Mucosa of rectum (tissue), 2 donors: ENCODE data around the gene FOXO1.

Experiments used
- H3K27ac ChIP-seq, 2 donors: one replicate each; pipeline ENCODE4 v1.7.0; 2013; ENCODE audit warnings: inconsistent platforms in 2 of 2, low read depth in 2 of 2, low read length in 2 of 2
- H3K27me3 ChIP-seq, 2 donors: one replicate each; pipeline ENCODE4 v1.7.0; 2013; ENCODE audit warnings: low read length in 2 of 2; ENCODE audit not compliant: control insufficient read depth in 2 of 2, insufficient read depth in 2 of 2
- H3K36me3 ChIP-seq, 2 donors: one replicate each; pipeline ENCODE4 v1.7.0; 2013; ENCODE audit warnings: low read length in 2 of 2; ENCODE audit not compliant: control insufficient read depth in 2 of 2, insufficient read depth in 2 of 2
- H3K4me1 ChIP-seq, 2 donors: one replicate each; pipeline ENCODE4 v1.7.0; 2013; ENCODE audit warnings: low read length in 2 of 2, mild to moderate bottlenecking in 1 of 2; ENCODE audit not compliant: control insufficient read depth in 2 of 2, insufficient read depth in 2 of 2
- H3K4me3 ChIP-seq, 2 donors: one replicate each; pipeline ENCODE4 v1.7.0; 2013; ENCODE audit warnings: low read length in 2 of 2
- H3K9ac ChIP-seq, 2 donors: one replicate each; pipeline ENCODE4 v1.7.0; 2013; ENCODE audit warnings: low read length in 2 of 2, low read depth in 1 of 2, mild to moderate bottlenecking in 1 of 2
- H3K9me3 ChIP-seq, 2 donors: one replicate each; pipeline ENCODE4 v1.7.0; 2013; ENCODE audit warnings: low read length in 2 of 2; ENCODE audit not compliant: control insufficient read depth in 2 of 2
- donor health status: healthy.
- donor health status: Normal muscosa, but diverticular disease.

The FOXO1 gene

GRCh38 chr13:40519637-40520036 is 146.8 kb downstream of the FOXO1 start:
- no peak overlapping the region for H3K9ac ChIP-seq
- H3K4me3 ChIP-seq = no peak overlapping the region
- no peaks in the 10 kb centered on the region for H3K9me3 ChIP-seq
- H3K36me3 ChIP-seq = no peaks in the 10 kb centered on the region
- no peaks in the 10 kb centered on the region for H3K4me1 ChIP-seq
- no peak overlapping the region for H3K27ac ChIP-seq
- no peaks in the 10 kb centered on the region for H3K27me3 ChIP-seq

GRCh38 chr13:40518481-40518882 is 148.0 kb downstream of the FOXO1 start:
- no peak overlapping the region for H3K27ac ChIP-seq
- no peak overlapping the region for H3K4me3 ChIP-seq
- H3K36me3 ChIP-seq = no peaks in the 10 kb centered on the region
- no peaks in the 10 kb centered on the region for H3K4me1 ChIP-seq
- no peaks in the 10 kb centered on the region for H3K9me3 ChIP-seq
- no peaks in the 10 kb centered on the region for H3K27me3 ChIP-seq
- no peak overlapping the region for H3K9ac ChIP-seq

- H3K4me1 ChIP-seq = no peaks in the 10 kb centered on the region
- H3K27me3 ChIP-seq = no peaks in the 10 kb centered on the region
- H3K4me3 ChIP-seq = no peak overlapping the region
- no peaks in the 10 kb centered on the region for H3K36me3 ChIP-seq
- H3K27ac ChIP-seq = no peak overlapping the region
- no peaks in the 10 kb centered on the region for H3K9me3 ChIP-seq
- no peak overlapping the region for H3K9ac ChIP-seq
These were observed 148.7 kb downstream of the FOXO1 start for GRCh38 chr13:40517486-40518480.

GRCh38 chr13:40515702-40516101 is 150.7 kb downstream of the FOXO1 start:
- Histone ChIP-seq H3K4me3 (no peak overlapping the region), H3K9ac (no peak overlapping the region), H3K27me3 (no peaks in the 10 kb centered on the region), H3K4me1 (no peaks in the 10 kb centered on the region), H3K27ac (no peak overlapping the region), H3K9me3 (no peaks in the 10 kb centered on the region), H3K36me3 (no peaks in the 10 kb centered on the region)

- Histone ChIP-seq H3K9me3 (no peaks in the 10 kb centered on the region), H3K4me3 (no peak overlapping the region), H3K27me3 (no peaks in the 10 kb centered on the region), H3K4me1 (no peaks in the 10 kb centered on the region), H3K27ac (no peak overlapping the region), H3K9ac (no peak overlapping the region), H3K36me3 (no peaks in the 10 kb centered on the region)
These were observed 151.6 kb downstream of the FOXO1 start for GRCh38 chr13:40514802-40515201.

- Histone ChIP-seq H3K9ac (no peak overlapping the region), H3K9me3 (no peaks in the 10 kb centered on the region), H3K27me3 (no peaks in the 10 kb centered on the region), H3K4me3 (no peak overlapping the region), H3K4me1 (no peaks in the 10 kb centered on the region), H3K36me3 (no peaks in the 10 kb centered on the region), H3K27ac (no peak overlapping the region)
These were observed 156.6 kb downstream of the FOXO1 start for GRCh38 chr13:40509876-40510275.

- Histone ChIP-seq H3K9ac (no peak overlapping the region), H3K4me1 (no peaks in the 10 kb centered on the region), H3K9me3 (no peaks in the 10 kb centered on the region), H3K36me3 (no peaks in the 10 kb centered on the region), H3K27ac (no peak overlapping the region), H3K27me3 (no peaks in the 10 kb centered on the region), H3K4me3 (no peak overlapping the region)
These were observed 157.6 kb downstream of the FOXO1 start for GRCh38 chr13:40508767-40509342.

- Histone ChIP-seq H3K4me1 (no peaks in the 10 kb centered on the region), H3K27ac (no peak overlapping the region), H3K9ac (no peak overlapping the region), H3K36me3 (no peaks in the 10 kb centered on the region), H3K27me3 (no peaks in the 10 kb centered on the region), H3K4me3 (no peak overlapping the region), H3K9me3 (no peaks in the 10 kb centered on the region)
These were observed 158.3 kb downstream of the FOXO1 start for GRCh38 chr13:40508127-40508526.

- H3K27me3 ChIP-seq = no peaks in the 10 kb centered on the region
- H3K9me3 ChIP-seq = no peaks in the 10 kb centered on the region
- H3K27ac ChIP-seq = no peak overlapping the region
- no peaks in the 10 kb centered on the region for H3K36me3 ChIP-seq
- no peak overlapping the region for H3K4me3 ChIP-seq
- no peak overlapping the region for H3K9ac ChIP-seq
- H3K4me1 ChIP-seq = no peaks in the 10 kb centered on the region
These were observed 159.6 kb downstream of the FOXO1 start for GRCh38 chr13:40506592-40507446.
